CD4-positive, alpha-beta T cell treated with Interleukin-17A for 1 hour (primary cell): Measurements from ENCODE around the gene LCNL1.

Experiments used
- DNase-seq: peaks from one replicate; pipeline ENCODE4 v3.0.0-alpha.2; 2020

Gene LCNL1

GRCh38 chr9:136982232-136983051 is at the start of gene LCNL1:
LCNL1 (plus strand) TSS chr9:136982993; CDS start chr9:136983587, 594 bp downstream.
- DNase-seq = no peak

GRCh38 chr9:136934277-136934676 is 48.5 kb upstream of the LCNL1 start:
- no peak for DNase-seq

- DNase-seq = no peak
Observed at GRCh38 chr9:136935651-136936050, 47.1 kb upstream of the LCNL1 start.

GRCh38 chr9:136936645-136937170 is 46.1 kb upstream of the LCNL1 start:
- no peak for DNase-seq

GRCh38 chr9:136937186-136938001 is 45.4 kb upstream of the LCNL1 start:
- no peak for DNase-seq

- DNase-seq = no peak
Observed at GRCh38 chr9:136939431-136939995, 43.3 kb upstream of the LCNL1 start.

GRCh38 chr9:136939996-136940525 is 42.7 kb upstream of the LCNL1 start:
- no peak for DNase-seq

- DNase-seq = no peak
Observed at GRCh38 chr9:136940526-136941230, 42.1 kb upstream of the LCNL1 start.

GRCh38 chr9:136941231-136942111 is 41.3 kb upstream of the LCNL1 start:
- no peak for DNase-seq

- DNase-seq = no peak
Observed at GRCh38 chr9:136942112-136942880, 40.5 kb upstream of the LCNL1 start.

GRCh38 chr9:136942881-136943230 is 39.9 kb upstream of the LCNL1 start:
- DNase-seq = no peak

GRCh38 chr9:136943291-136944211 is 39.2 kb upstream of the LCNL1 start:
- no peak for DNase-seq

GRCh38 chr9:136944212-136944518 is 38.6 kb upstream of the LCNL1 start:
- DNase-seq = no peak

- DNase-seq = peak; percentile 94
Observed at GRCh38 chr9:136944519-136945332, 38.1 kb upstream of the LCNL1 start, which contains the start of the genes C8G and FBXW5. C8G (plus strand) TSS chr9:136945243; CDS start chr9:136945321, 78 bp downstream. FBXW5 (minus strand) TSS chr9:136944738; CDS start chr9:136944083, 655 bp downstream.

GRCh38 chr9:136945333-136946227 is 37.2 kb upstream of the LCNL1 start:
- DNase-seq = no peak

GRCh38 chr9:136946228-136947027 is 36.4 kb upstream of the LCNL1 start:
- DNase-seq = no peak
